HG03575 (cell line): ENCODE measurements around the gene AGAP2.
"Not testable (repeated sequence)": the region's sequence is repeated elsewhere in the genome, so short reads cannot be mapped to it uniquely, and the experiment has no call there.

ENCODE experiments used
- ATAC-seq: cut with Tn5 transposase; IDR thresholded peaks from one replicate; pipeline ENCODE4 v1.9.1; 2021; ENCODE audit not compliant: unreplicated experiment, insufficient number of reproducible peaks, low FRiP score; ENCODE audit errors: extremely low read depth

Gene AGAP2

GRCh38 chr12:57715786-57716185, 22.8 kb downstream of the AGAP2 start:
- no peak for ATAC-seq

- not testable (repeated sequence) for ATAC-seq
These were observed 23.4 kb downstream of the AGAP2 start for GRCh38 chr12:57715036-57715748.

GRCh38 chr12:57713209-57713608, 25.3 kb downstream of the AGAP2 start:
- no peak for ATAC-seq

- no peak for ATAC-seq
These were observed 25.8 kb downstream of the AGAP2 start for GRCh38 chr12:57712701-57713100.

GRCh38 chr12:57708296-57708695, 30.2 kb downstream of the AGAP2 start:
- no peak for ATAC-seq

- no peak for ATAC-seq
These were observed 31.3 kb downstream of the AGAP2 start for GRCh38 chr12:57707250-57707649.

GRCh38 chr12:57700317-57700716, 38.2 kb downstream of the AGAP2 start:
- no peak for ATAC-seq

GRCh38 chr12:57698414-57698813, 40.1 kb downstream of the AGAP2 start:
- no peak for ATAC-seq

- no peak for ATAC-seq
These were observed 41.5 kb downstream of the AGAP2 start for GRCh38 chr12:57697076-57697475.

- no peak for ATAC-seq
These were observed 42.6 kb downstream of the AGAP2 start for GRCh38 chr12:57695770-57696432.

GRCh38 chr12:57694459-57695019, 44.0 kb downstream of the AGAP2 start:
- ATAC-seq, result no peak

- ATAC-seq, result peak; percentile 94
These were observed 44.7 kb downstream of the AGAP2 start, which contains the start of gene OS9 for GRCh38 chr12:57693659-57694458. Gene OS9, plus strand, starts transcription at chr12:57694132. Its CDS starts 30 bp downstream, at chr12:57694162.

GRCh38 chr12:57693317-57693658, 45.3 kb downstream of the AGAP2 start:
- ATAC-seq, result no peak

- no peak for ATAC-seq
These were observed 46.0 kb downstream of the AGAP2 start for GRCh38 chr12:57692500-57692899.

GRCh38 chr12:57688931-57689330, 49.6 kb downstream of the AGAP2 start:
- no peak for ATAC-seq

GRCh38 chr12:57687862-57688261, 50.7 kb downstream of the AGAP2 start:
- no peak for ATAC-seq

GRCh38 chr12:57679697-57680096, 58.8 kb downstream of the AGAP2 start:
- ATAC-seq, result no peak

GRCh38 chr12:57677947-57678346, 60.6 kb downstream of the AGAP2 start:
- not testable (repeated sequence) for ATAC-seq

GRCh38 chr12:57674691-57675090, 63.9 kb downstream of the AGAP2 start:
- ATAC-seq, result no peak
